T-helper 2 cell treated with Interferon-gamma antibody and Interleukin-4, amounts not matched to agents 5 μg/mL and 100 μg/mL, for 36 hours (primary cell): ENCODE results near the gene ACBD5.
"Not testable (repeated sequence)": the region's sequence is repeated elsewhere in the genome, so short reads cannot be mapped to it uniquely, and the experiment has no call there.

Source experiments
- DNase-seq: peaks from one replicate; pipeline ENCODE4 v3.0.0; 2021; ENCODE audit warnings: low spot score
- H3K27ac Mint-ChIP-seq: one replicate; pipeline ENCODE4 v1.8.0; 2021; ENCODE audit warnings: mild to moderate bottlenecking, mixed read lengths
- H3K27me3 Mint-ChIP-seq: one replicate; pipeline ENCODE4 v1.8.0; 2021; ENCODE audit warnings: low read depth, mixed read lengths
- H3K36me3 Mint-ChIP-seq: one replicate; pipeline ENCODE4 v1.8.0; 2021; ENCODE audit warnings: low read depth, mixed read lengths
- H3K4me1 Mint-ChIP-seq: one replicate; pipeline ENCODE4 v1.8.0; 2021; ENCODE audit warnings: low read depth, mixed read lengths
- H3K4me3 Mint-ChIP-seq: one replicate; pipeline ENCODE4 v1.8.0; 2022; ENCODE audit warnings: mild to moderate bottlenecking, moderate library complexity, mixed read lengths
- H3K9me3 Mint-ChIP-seq: one replicate; pipeline ENCODE4 v1.8.0; 2021; ENCODE audit warnings: mixed read lengths

The ACBD5 gene

GRCh38 chr10:27240212-27241009 is at the start of gene ACBD5:
Gene ACBD5, minus strand, starts transcription at chr10:27240797. Its CDS starts 109 bp downstream, at chr10:27240688.
- H3K27ac Mint-ChIP-seq = peak within 1 kb of the TSS; percentile 97
- H3K4me3 Mint-ChIP-seq = peak within 1 kb of the TSS; percentile 92
- DNase-seq = peak; percentile 73
- peaks cover 5% of the 10 kb centered on the region for H3K36me3 Mint-ChIP-seq
- H3K4me1 Mint-ChIP-seq = peaks cover 20% of the 10 kb centered on the region
- no peaks in the 10 kb centered on the region for H3K27me3 Mint-ChIP-seq
- H3K9me3 Mint-ChIP-seq = no peaks in the 10 kb centered on the region

- Mint-ChIP-seq H3K4me1 (peaks cover 5% of the 10 kb centered on the region), H3K4me3 (no peak overlapping the region), H3K27me3 (peaks cover 13% of the 10 kb centered on the region), H3K27ac (no peak overlapping the region), H3K36me3 (no peaks in the 10 kb centered on the region), H3K9me3 (no peaks in the 10 kb centered on the region)
- peak; percentile 42 for DNase-seq
Observed at GRCh38 chr10:27285093-27285492, 44.5 kb upstream of the ACBD5 start.

- Mint-ChIP-seq H3K4me3 (no peak overlapping the region), H3K4me1 (no peaks in the 10 kb centered on the region), H3K27me3 (peaks cover 61% of the 10 kb centered on the region), H3K36me3 (no peaks in the 10 kb centered on the region), H3K27ac (no peak overlapping the region), H3K9me3 (peaks cover 5% of the 10 kb centered on the region)
- no peak for DNase-seq
Observed at GRCh38 chr10:27276581-27276980, 36.0 kb upstream of the ACBD5 start.

GRCh38 chr10:27266025-27266424 is 25.4 kb upstream of the ACBD5 start:
- not testable (repeated sequence) for H3K9me3 Mint-ChIP-seq, H3K4me3 Mint-ChIP-seq, H3K36me3 Mint-ChIP-seq, H3K27ac Mint-ChIP-seq, DNase-seq, H3K4me1 Mint-ChIP-seq
- H3K27me3 Mint-ChIP-seq = peaks cover 52% of the 10 kb centered on the region

- H3K27ac Mint-ChIP-seq, H3K4me3 Mint-ChIP-seq, H3K9me3 Mint-ChIP-seq, DNase-seq, H3K36me3 Mint-ChIP-seq: not testable (repeated sequence)
- Mint-ChIP-seq H3K4me1 (peaks cover 13% of the 10 kb centered on the region), H3K27me3 (peaks cover 63% of the 10 kb centered on the region)
Observed at GRCh38 chr10:27262788-27263187, 22.2 kb upstream of the ACBD5 start.

- H3K4me3 Mint-ChIP-seq = peak overlapping the region; percentile 94
- DNase-seq = no peak
- no peak overlapping the region for H3K27ac Mint-ChIP-seq
- H3K4me1 Mint-ChIP-seq = peaks cover 22% of the 10 kb centered on the region
- peaks cover 68% of the 10 kb centered on the region for H3K27me3 Mint-ChIP-seq
- no peaks in the 10 kb centered on the region for H3K9me3 Mint-ChIP-seq
- peaks cover 15% of the 10 kb centered on the region for H3K36me3 Mint-ChIP-seq
Observed at GRCh38 chr10:27258838-27259812, 18.5 kb upstream of the ACBD5 start.

- no peak for DNase-seq
- Mint-ChIP-seq H3K4me3 (peak overlapping the region; percentile 93), H3K27ac (no peak overlapping the region), H3K36me3 (peaks cover 15% of the 10 kb centered on the region), H3K27me3 (peaks cover 65% of the 10 kb centered on the region), H3K9me3 (no peaks in the 10 kb centered on the region), H3K4me1 (peaks cover 25% of the 10 kb centered on the region)
Observed at GRCh38 chr10:27258492-27258837, 17.9 kb upstream of the ACBD5 start.

- H3K36me3 Mint-ChIP-seq = peaks cover 15% of the 10 kb centered on the region
- no peaks in the 10 kb centered on the region for H3K9me3 Mint-ChIP-seq
- DNase-seq = no peak
- H3K4me3 Mint-ChIP-seq = peak overlapping the region; percentile 93
- peaks cover 52% of the 10 kb centered on the region for H3K27me3 Mint-ChIP-seq
- peaks cover 32% of the 10 kb centered on the region for H3K4me1 Mint-ChIP-seq
- H3K27ac Mint-ChIP-seq = no peak overlapping the region
Observed at GRCh38 chr10:27256299-27257189, 15.9 kb upstream of the ACBD5 start.

GRCh38 chr10:27253576-27253975 is 13.0 kb upstream of the ACBD5 start:
- H3K27me3 Mint-ChIP-seq = peaks cover 25% of the 10 kb centered on the region
- peaks cover 25% of the 10 kb centered on the region for H3K4me1 Mint-ChIP-seq
- peak overlapping the region; percentile 71 for H3K4me3 Mint-ChIP-seq
- H3K27ac Mint-ChIP-seq = peak overlapping the region; percentile 75
- H3K36me3 Mint-ChIP-seq = peaks cover 13% of the 10 kb centered on the region
- DNase-seq = no peak
- H3K9me3 Mint-ChIP-seq = no peaks in the 10 kb centered on the region

- Mint-ChIP-seq H3K27ac (peak overlapping the region; percentile 75), H3K27me3 (peaks cover 13% of the 10 kb centered on the region), H3K36me3 (peaks cover 9% of the 10 kb centered on the region), H3K4me3 (peak overlapping the region; percentile 71), H3K4me1 (peaks cover 16% of the 10 kb centered on the region), H3K9me3 (no peaks in the 10 kb centered on the region)
- DNase-seq = peak; percentile 81
Observed at GRCh38 chr10:27252267-27253000, 11.8 kb upstream of the ACBD5 start.

- Mint-ChIP-seq H3K27ac (no peak overlapping the region), H3K9me3 (no peaks in the 10 kb centered on the region), H3K4me3 (no peak overlapping the region), H3K27me3 (peaks cover 8% of the 10 kb centered on the region), H3K4me1 (peaks cover 15% of the 10 kb centered on the region), H3K36me3 (peaks cover 3% of the 10 kb centered on the region)
- no peak for DNase-seq
Observed at GRCh38 chr10:27251554-27251953, 11.0 kb upstream of the ACBD5 start.

GRCh38 chr10:27248215-27248614 is 7.6 kb upstream of the ACBD5 start:
- no peak for DNase-seq
- H3K9me3 Mint-ChIP-seq = no peaks in the 10 kb centered on the region
- peaks cover 13% of the 10 kb centered on the region for H3K4me1 Mint-ChIP-seq
- no peaks in the 10 kb centered on the region for H3K27me3 Mint-ChIP-seq
- no peak overlapping the region for H3K4me3 Mint-ChIP-seq
- H3K27ac Mint-ChIP-seq = no peak overlapping the region
- peaks cover 3% of the 10 kb centered on the region for H3K36me3 Mint-ChIP-seq

- Mint-ChIP-seq H3K4me1 (peaks cover 13% of the 10 kb centered on the region), H3K4me3 (no peak overlapping the region), H3K27ac (no peak overlapping the region), H3K9me3 (no peaks in the 10 kb centered on the region), H3K36me3 (peaks cover 3% of the 10 kb centered on the region), H3K27me3 (no peaks in the 10 kb centered on the region)
- no peak for DNase-seq
Observed at GRCh38 chr10:27247441-27247840, 6.8 kb upstream of the ACBD5 start.
